H9 (cell line): Measurements from ENCODE around the gene SYCP2L. TPM values are rescaled to one million over a fixed set of nuclear protein-coding genes. Genes with fewer than 3 reads are reported as not detected.

Source experiments
- DNase-seq: peaks from one replicate; pipeline ENCODE4 v3.0.0-alpha.2; 2017
- H2AFZ ChIP-seq: one replicate; pipeline ENCODE4 v1.6.1; 2013; ENCODE audit warnings: mild to moderate bottlenecking, low read length, control low read depth, moderate library complexity
- H2AK5ac ChIP-seq: 2 replicates; pipeline ENCODE4 v1.6.1; 2013; ENCODE audit warnings: low read length, control low read depth, mixed read lengths; ENCODE audit not compliant: insufficient read length
- H2BK120ac ChIP-seq: one replicate; pipeline ENCODE4 v1.6.1; 2013; ENCODE audit warnings: low read depth, mild to moderate bottlenecking, low read length, control low read depth, inconsistent platforms; ENCODE audit not compliant: poor library complexity, severe bottlenecking
- H2BK12ac ChIP-seq: 2 replicates; pipeline ENCODE4 v1.6.1; 2013; ENCODE audit warnings: low read length, control low read depth, mixed read lengths, low read depth; ENCODE audit not compliant: insufficient read length
- H2BK15ac ChIP-seq: 2 replicates; pipeline ENCODE4 v1.6.1; 2013; ENCODE audit warnings: low read depth, low read length, control low read depth
- H2BK20ac ChIP-seq: one replicate; pipeline ENCODE4 v1.6.1; 2013; ENCODE audit warnings: low read depth, mild to moderate bottlenecking, low read length, control low read depth, inconsistent platforms; ENCODE audit not compliant: poor library complexity, severe bottlenecking
- H2BK5ac ChIP-seq: 2 replicates; pipeline ENCODE4 v1.6.1; 2013; ENCODE audit warnings: low read length, control low read depth, mixed read lengths; ENCODE audit not compliant: insufficient read length
- H3K14ac ChIP-seq: 2 replicates; pipeline ENCODE4 v1.6.1; 2013; ENCODE audit warnings: low read length, control low read depth; ENCODE audit not compliant: insufficient read depth
- H3K18ac ChIP-seq: 2 replicates; pipeline ENCODE4 v1.6.1; 2013; ENCODE audit warnings: low read depth, mild to moderate bottlenecking, mixed read lengths, low read length, control low read depth; ENCODE audit not compliant: insufficient read length
- H3K23ac ChIP-seq: 2 replicates; pipeline ENCODE4 v1.6.1; 2013; ENCODE audit warnings: low read length, control low read depth, mixed read lengths, low read depth; ENCODE audit not compliant: insufficient read length
- H3K23me2 ChIP-seq: 2 replicates; pipeline ENCODE4 v1.6.1; 2013; ENCODE audit warnings: low read depth, mild to moderate bottlenecking, mixed read lengths, low read length, control low read depth; ENCODE audit not compliant: insufficient read length, poor library complexity, severe bottlenecking
- H3K27ac ChIP-seq: 2 replicates; pipeline ENCODE4 v1.5.1; 2013; ENCODE audit warnings: low read length, control low read depth, mixed read lengths, low read depth; ENCODE audit not compliant: insufficient read length
- H3K27me3 ChIP-seq: 2 replicates; pipeline ENCODE4 v1.6.1; 2013; ENCODE audit warnings: low read length, control low read depth, inconsistent platforms; ENCODE audit not compliant: insufficient read depth
- H3K4ac ChIP-seq: 2 replicates; pipeline ENCODE4 v1.6.1; 2013; ENCODE audit warnings: low read depth, mild to moderate bottlenecking, control low read depth, inconsistent platforms, low read length, moderate library complexity
- H3K4me1 ChIP-seq: 2 replicates; pipeline ENCODE4 v1.6.1; 2013; ENCODE audit warnings: low read length, control low read depth, inconsistent platforms; ENCODE audit not compliant: insufficient read depth
- H3K4me2 ChIP-seq: 2 replicates; pipeline ENCODE4 v1.6.1; 2013; ENCODE audit warnings: low read length, control low read depth, mixed read lengths; ENCODE audit not compliant: insufficient read length, insufficient read depth
- H3K56ac ChIP-seq: 2 replicates; pipeline ENCODE4 v1.6.1; 2013; ENCODE audit warnings: low read depth, mild to moderate bottlenecking, mixed read lengths, low read length, control low read depth; ENCODE audit not compliant: insufficient read length
- H3K79me1 ChIP-seq: 2 replicates; pipeline ENCODE4 v1.6.1; 2013; ENCODE audit warnings: low read depth, mild to moderate bottlenecking, moderate library complexity, low read length, control low read depth, inconsistent platforms; ENCODE audit not compliant: insufficient read depth, poor library complexity, severe bottlenecking
- H3K79me2 ChIP-seq: 2 replicates; pipeline ENCODE4 v1.6.1; 2013; ENCODE audit warnings: low read length, control low read depth, inconsistent platforms; ENCODE audit not compliant: insufficient read depth
- H3K9ac ChIP-seq: 2 replicates; pipeline ENCODE4 v1.6.1; 2013; ENCODE audit warnings: low read length, control low read depth, mixed read lengths; ENCODE audit not compliant: insufficient read length; ENCODE audit errors: extremely low read depth
- H3K9me3 ChIP-seq: one replicate; pipeline ENCODE4 v1.6.1; 2013; ENCODE audit warnings: low read depth, low read length, inconsistent platforms; ENCODE audit not compliant: control insufficient read depth
- H3T11ph ChIP-seq: one replicate; pipeline ENCODE4 v1.6.1; 2013; ENCODE audit warnings: mild to moderate bottlenecking, low read length, control low read depth, inconsistent platforms
- H4K20me1 ChIP-seq: one replicate; pipeline ENCODE4 v1.6.1; 2013; ENCODE audit not compliant: control insufficient read depth, insufficient read length, insufficient read depth
- H4K5ac ChIP-seq: 2 replicates; pipeline ENCODE4 v1.6.1; 2013; ENCODE audit warnings: low read depth, mild to moderate bottlenecking, mixed read lengths, low read length, control low read depth; ENCODE audit not compliant: insufficient read length
- H4K8ac ChIP-seq: replicated peaks from 2 replicates; pipeline ENCODE4 v1.6.1; 2013; ENCODE audit warnings: low read length, control low read depth, mixed read lengths, low read depth; ENCODE audit not compliant: insufficient read length
- H4K91ac ChIP-seq: 2 replicates; pipeline ENCODE4 v1.6.1; 2013; ENCODE audit warnings: low read depth, mild to moderate bottlenecking, moderate library complexity, mixed read lengths, low read length, control low read depth; ENCODE audit not compliant: insufficient read length
- H3K27ac Mint-ChIP-seq, 3 experiments: 2 replicates in 2 of 3; 3 replicates in 1 of 3; pipeline ENCODE4 v1.8.0; 2020 to 2021; ENCODE audit warnings: mixed read lengths in 3 of 3, mild to moderate bottlenecking in 1 of 3, moderate library complexity in 1 of 3
- H3K27me3 Mint-ChIP-seq: 2 replicates; pipeline ENCODE4 v1.8.0; 2021; ENCODE audit warnings: low read depth, mild to moderate bottlenecking, moderate library complexity, mixed read lengths
- H3K36me3 Mint-ChIP-seq, 3 experiments: 2 replicates in 2 of 3; 3 replicates in 1 of 3; pipeline ENCODE4 v1.8.0; 2020 to 2021; ENCODE audit warnings: low read depth in 3 of 3, mixed read lengths in 3 of 3; ENCODE audit not compliant: insufficient read depth in 1 of 3
- H3K4me1 Mint-ChIP-seq, 2 experiments: 2 replicates each; pipeline ENCODE4 v1.8.0; 2020; ENCODE audit warnings: mixed read lengths in 2 of 2
- H3K4me3 Mint-ChIP-seq, 2 experiments: 2 replicates in 1 of 2; 3 replicates in 1 of 2; pipeline ENCODE4 v1.8.0; 2020 to 2021; ENCODE audit warnings: mild to moderate bottlenecking in 2 of 2, mixed read lengths in 2 of 2, moderate library complexity in 1 of 2
- H3K9me3 Mint-ChIP-seq, 2 experiments: 2 replicates in 1 of 2; 3 replicates in 1 of 2; pipeline ENCODE4 v1.8.0; 2020; ENCODE audit warnings: mild to moderate bottlenecking in 2 of 2, mixed read lengths in 2 of 2, moderate library complexity in 1 of 2
- WGBS: extraction: QIAGEN DNeasy Blood & Tissue Kit; methylation state at CpG from one replicate; pipeline ENCODE4 v1.1.7; 2013; ENCODE audit warnings: missing lambda C conversion rate, low lambda C conversion rate, mixed read lengths; ENCODE audit not compliant: insufficient read length; ENCODE audit errors: extremely low coverage; 5-methylcytosine and 5-hydroxymethylcytosine counted together
- total RNA-seq: library from RNA; stranded (reverse); gene quantifications from 2 replicates; pipeline ENCODE4 v1.2.1, GENCODE V29; 2021
- TF ChIP-seq, protein P1 (sequence below): fragments of 200-600 bp; sonication (generic); conservative IDR thresholded peaks from 3 replicates; pipeline ENCODE4 v1.8.0; 2021; ENCODE audit warnings: antibody characterized with exemption, mild to moderate bottlenecking

The SYCP2L gene
- total RNA-seq, 1 experiment from 2014 or later, result 3.5 TPM

DNA sequence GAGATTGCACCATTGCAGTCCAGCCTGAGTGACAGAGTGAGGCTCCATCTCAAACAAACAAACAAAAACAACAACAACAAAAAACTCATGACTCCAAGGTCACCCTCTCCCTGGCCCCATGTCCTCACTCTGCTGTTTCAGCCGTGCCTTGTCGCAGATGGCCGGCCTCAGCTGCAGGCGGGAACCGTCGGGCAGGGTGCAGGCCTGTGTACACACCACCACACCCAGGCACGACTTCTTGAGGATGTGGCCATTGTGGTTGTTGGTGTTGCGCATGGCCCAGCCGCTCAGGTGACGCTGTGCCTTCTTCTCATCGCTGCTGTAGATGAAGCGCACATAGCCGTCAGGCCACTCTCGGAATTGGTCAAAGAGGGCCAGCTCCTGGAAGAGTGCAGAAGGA, 9.8 kb upstream of the SYCP2L start:
- TF ChIP-seq, protein P1, sequence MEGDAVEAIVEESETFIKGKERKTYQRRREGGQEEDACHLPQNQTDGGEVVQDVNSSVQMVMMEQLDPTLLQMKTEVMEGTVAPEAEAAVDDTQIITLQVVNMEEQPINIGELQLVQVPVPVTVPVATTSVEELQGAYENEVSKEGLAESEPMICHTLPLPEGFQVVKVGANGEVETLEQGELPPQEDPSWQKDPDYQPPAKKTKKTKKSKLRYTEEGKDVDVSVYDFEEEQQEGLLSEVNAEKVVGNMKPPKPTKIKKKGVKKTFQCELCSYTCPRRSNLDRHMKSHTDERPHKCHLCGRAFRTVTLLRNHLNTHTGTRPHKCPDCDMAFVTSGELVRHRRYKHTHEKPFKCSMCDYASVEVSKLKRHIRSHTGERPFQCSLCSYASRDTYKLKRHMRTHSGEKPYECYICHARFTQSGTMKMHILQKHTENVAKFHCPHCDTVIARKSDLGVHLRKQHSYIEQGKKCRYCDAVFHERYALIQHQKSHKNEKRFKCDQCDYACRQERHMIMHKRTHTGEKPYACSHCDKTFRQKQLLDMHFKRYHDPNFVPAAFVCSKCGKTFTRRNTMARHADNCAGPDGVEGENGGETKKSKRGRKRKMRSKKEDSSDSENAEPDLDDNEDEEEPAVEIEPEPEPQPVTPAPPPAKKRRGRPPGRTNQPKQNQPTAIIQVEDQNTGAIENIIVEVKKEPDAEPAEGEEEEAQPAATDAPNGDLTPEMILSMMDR, result no peak
- H3K36me3 Mint-ChIP-seq, result no peaks in the 10 kb centered on the region
- Histone ChIP-seq H2BK12ac (no peak overlapping the region), H4K8ac (no peak overlapping the region), H2BK15ac (no peak overlapping the region), H3K4ac (no peak overlapping the region), H2AFZ (no peak overlapping the region), H3K18ac (no peak overlapping the region), H2BK120ac (no peak overlapping the region), H4K20me1 (no peaks in the 10 kb centered on the region), H3K56ac (no peak overlapping the region), H3K14ac (no peak overlapping the region; the same call in 1 of the 2 replicates), H2AK5ac (no peak overlapping the region), H2BK5ac (no peak overlapping the region), H3K4me2 (no peak overlapping the region), H3K79me1 (no peaks in the 10 kb centered on the region), H4K5ac (no peak overlapping the region), H3K4me1 (no peaks in the 10 kb centered on the region), H3K27me3 (peaks cover 8% of the 10 kb centered on the region; the same call in 1 of the 2 replicates), H3K23me2 (peaks cover 7% of the 10 kb centered on the region), H3K23ac (peak overlapping the region; percentile 12), H2BK20ac (no peak overlapping the region), H3K27ac (no peak overlapping the region), H3K9ac (no peak overlapping the region), H3T11ph (no peak overlapping the region), H3K79me2 (no peaks in the 10 kb centered on the region), H3K9me3 (no peaks in the 10 kb centered on the region), H4K91ac (no peak overlapping the region)
- H3K4me1 Mint-ChIP-seq, result peaks cover 10 to 16% of the 10 kb centered on the region in 2 experiments
- peaks cover 45% of the 10 kb centered on the region for H3K27me3 Mint-ChIP-seq
- no peak for DNase-seq
- H3K27ac Mint-ChIP-seq, result no peak overlapping the region
- no peak overlapping the region for H3K4me3 Mint-ChIP-seq
- H3K9me3 Mint-ChIP-seq, result no peaks in the 10 kb centered on the region
- no CpG with 5 or more reads among the region's 14 CpGs for WGBS
